Natural killer cell (primary cell): ENCODE measurements around the gene PF4V1. TPM values are rescaled to one million over a fixed set of nuclear protein-coding genes. Genes with fewer than 3 reads are reported as not detected.

ENCODE experiments used
- ATAC-seq, 3 donors: fragments of 150-1000 bp in 2 of 3; fragments of 200-7000 bp in 1 of 3; cut with Tn5 transposase; 1 replicate in 1 of 3; 2 replicates in 2 of 3; pipeline ENCODE4 v1.10.0; 2021; ENCODE audit warnings: mild to moderate bottlenecking in 2 of 3, moderate library complexity in 2 of 3
- DNase-seq, 2 donors: peaks; one replicate each; pipeline versions ENCODE4 v3.0.0 to v3.0.0-alpha.2; 2013 to 2021; ENCODE audit warnings: mixed read lengths in 1 of 2
- H3K27ac ChIP-seq: one replicate; pipeline ENCODE4 v1.5.1; 2013; ENCODE audit warnings: mild to moderate bottlenecking, low read length
- H3K27me3 ChIP-seq: one replicate; pipeline ENCODE4 v1.6.1; 2013; ENCODE audit warnings: low read length; ENCODE audit not compliant: control insufficient read depth, insufficient read depth
- H3K36me3 ChIP-seq: one replicate; pipeline ENCODE4 v1.6.1; 2013; ENCODE audit warnings: low read length; ENCODE audit not compliant: control insufficient read depth, insufficient read depth
- H3K4me1 ChIP-seq: one replicate; pipeline ENCODE4 v1.6.1; 2013; ENCODE audit warnings: low read length; ENCODE audit not compliant: control insufficient read depth, insufficient read depth
- H3K4me3 ChIP-seq: one replicate; pipeline ENCODE4 v1.5.1; 2013; ENCODE audit warnings: low read length
- H3K9me3 ChIP-seq: one replicate; pipeline ENCODE4 v1.6.1; 2013; ENCODE audit warnings: low read length; ENCODE audit not compliant: control insufficient read depth, insufficient read depth
- H3K27ac Mint-ChIP-seq, 2 donors: one replicate each; pipeline ENCODE4 v1.8.0; 2022; ENCODE audit warnings: mild to moderate bottlenecking in 2 of 2, mixed read lengths in 2 of 2, moderate library complexity in 1 of 2
- H3K27me3 Mint-ChIP-seq, 2 donors: one replicate each; pipeline ENCODE4 v1.8.0; 2022; ENCODE audit warnings: low read depth in 2 of 2, mixed read lengths in 2 of 2
- H3K36me3 Mint-ChIP-seq: one replicate; pipeline ENCODE4 v1.8.0; 2022; ENCODE audit warnings: mixed read lengths
- H3K4me1 Mint-ChIP-seq, 2 donors: one replicate each; pipeline ENCODE4 v1.8.0; 2022; ENCODE audit warnings: mixed read lengths in 2 of 2
- H3K4me3 Mint-ChIP-seq: one replicate; pipeline ENCODE4 v1.8.0; 2022; ENCODE audit warnings: mild to moderate bottlenecking, moderate library complexity, mixed read lengths
- H3K9me3 Mint-ChIP-seq, 2 donors: one replicate each; pipeline ENCODE4 v1.8.0; 2022; ENCODE audit warnings: mixed read lengths in 2 of 2
- CTCF ChIP-seq: fragments of 200-600 bp; IDR thresholded peaks from one replicate; pipeline ENCODE4 v1.8.0; 2022; ENCODE audit warnings: antibody characterized with exemption
- WGBS: methylation state at CpG from one replicate; pipeline ENCODE4 v1.1.7; 2013; ENCODE audit warnings: missing lambda C conversion rate; ENCODE audit not compliant: insufficient coverage; 5-methylcytosine and 5-hydroxymethylcytosine counted together
- intact Hi-C: fragments of 100-400 bp; cut with micrococcal nuclease; formaldehyde crosslinking; loops from one replicate; pipeline ENCODE4 v1.14.2; 2022
- total RNA-seq, 4 donors: library from RNA; stranded (reverse); fragments of 120-200 nt in 1 of 4; gene quantifications; one replicate each; pipeline versions ENCODE4 v1.2.3 to v1.2.4, GENCODE V29; 2013 to 2022

Gene PF4V1
- total RNA-seq, 3 donors from 2014 or later (not counting 1 experiment from before 2014, with no cell fraction given), result 3.3 to 14.9 TPM; not detected in 1

- Mint-ChIP-seq H3K36me3 (no peaks in the 10 kb centered on the region), H3K4me1 (no peaks in the 10 kb centered on the region), H3K27me3 (no peaks in the 10 kb centered on the region), H3K9me3 (no peaks in the 10 kb centered on the region), H3K4me3 (no peak overlapping the region), H3K27ac (no peak overlapping the region)
- Histone ChIP-seq H3K27me3 (no peaks in the 10 kb centered on the region), H3K9me3 (no peaks in the 10 kb centered on the region), H3K36me3 (no peaks in the 10 kb centered on the region), H3K27ac (no peak overlapping the region), H3K4me1 (no peaks in the 10 kb centered on the region), H3K4me3 (no peak overlapping the region)
- ATAC-seq (no peak), DNase-seq (no peak)
- intact Hi-C loops, result no loop called here
- no CpG with 5 or more reads among the region's 4 CpGs for WGBS
- no peak for TF ChIP-seq CTCF
Observed at GRCh38 chr4:73860181-73860580, 7.1 kb downstream of the PF4V1 start.

GRCh38 chr4:73860917-73861316, 7.8 kb downstream of the PF4V1 start:
- no peak for TF ChIP-seq CTCF
- Mint-ChIP-seq H3K4me1 (no peaks in the 10 kb centered on the region), H3K4me3 (no peak overlapping the region), H3K36me3 (no peaks in the 10 kb centered on the region), H3K27me3 (no peaks in the 10 kb centered on the region), H3K27ac (no peak overlapping the region), H3K9me3 (no peaks in the 10 kb centered on the region)
- no peaks in the 10 kb centered on the region for H3K4me1 ChIP-seq
- DNase-seq (no peak), ATAC-seq (no peak)
- H3K9me3 ChIP-seq, result no peaks in the 10 kb centered on the region
- 40% methylated on average over 1 of the region's 3 CpGs for WGBS
- H3K36me3 ChIP-seq, result no peaks in the 10 kb centered on the region
- intact Hi-C loops, result no loop called here
- no peak overlapping the region for H3K4me3 ChIP-seq
- H3K27me3 ChIP-seq, result no peaks in the 10 kb centered on the region
- H3K27ac ChIP-seq, result no peak overlapping the region

GRCh38 chr4:73862322-73862721, 9.2 kb downstream of the PF4V1 start:
- 100% methylated on average over 1 of the region's 1 CpG for WGBS
- no peaks in the 10 kb centered on the region for H3K36me3 ChIP-seq
- Mint-ChIP-seq H3K4me3 (no peak overlapping the region), H3K36me3 (no peaks in the 10 kb centered on the region), H3K27ac (no peak overlapping the region), H3K4me1 (no peaks in the 10 kb centered on the region), H3K27me3 (no peaks in the 10 kb centered on the region), H3K9me3 (no peaks in the 10 kb centered on the region)
- H3K4me1 ChIP-seq, result no peaks in the 10 kb centered on the region
- H3K4me3 ChIP-seq, result no peak overlapping the region
- TF ChIP-seq CTCF, result no peak
- ATAC-seq (no peak), DNase-seq (no peak)
- H3K27me3 ChIP-seq, result no peaks in the 10 kb centered on the region
- no peak overlapping the region for H3K27ac ChIP-seq
- intact Hi-C loops, result no loop called here
- H3K9me3 ChIP-seq, result no peaks in the 10 kb centered on the region

GRCh38 chr4:73864365-73864764, 11.3 kb downstream of the PF4V1 start:
- H3K27me3 ChIP-seq, result no peaks in the 10 kb centered on the region
- H3K27me3 Mint-ChIP-seq, result peaks cover 0 to 10% of the 10 kb centered on the region in 2 donors
- no peak overlapping the region for H3K4me3 ChIP-seq
- peaks cover 6% of the 10 kb centered on the region for H3K4me1 ChIP-seq
- H3K9me3 Mint-ChIP-seq, result no peaks in the 10 kb centered on the region
- no peak overlapping the region for H3K4me3 Mint-ChIP-seq
- no peaks in the 10 kb centered on the region for H3K9me3 ChIP-seq
- TF ChIP-seq CTCF, result no peak
- no peaks in the 10 kb centered on the region for H3K36me3 ChIP-seq
- 96% methylated on average over 2 of the region's 2 CpGs for WGBS
- no peaks in the 10 kb centered on the region for H3K4me1 Mint-ChIP-seq
- H3K27ac Mint-ChIP-seq, result no peak overlapping the region
- ATAC-seq, result no peak
- no peak for DNase-seq
- intact Hi-C loops, result no loop called here
- H3K27ac ChIP-seq, result no peak overlapping the region
- H3K36me3 Mint-ChIP-seq, result no peaks in the 10 kb centered on the region
